ENCODE data around the gene GNAS-AS1. TPM values are rescaled to one million over a fixed set of nuclear protein-coding genes. Genes with fewer than 3 reads are reported as not detected.

Gene GNAS-AS1

Small RNA genes lying within 50 kb of the gene (small RNA-seq; reads per million reads assigned to genes)
- gene MIR298 (not detected), gene RF02127 (not detected), gene RF02128 (not detected), gene RF02130 (not detected), gene RF02131 (not detected)

Data from skeletal muscle satellite cell (primary cell).